ENCODE data around the gene THADA. TPM values are rescaled to one million over a fixed set of nuclear protein-coding genes. Genes with fewer than 3 reads are reported as not detected.

THADA gene
- total RNA-seq, 6 donors from 2014 or later = 23.6 to 57.5 (median 37.3) TPM

- H3K4me1 ChIP-seq = peaks cover 0 to 6% (median 0%) of the 10 kb centered on the region in 4 donors
- peaks cover 0 to 4% (median 0%) of the 10 kb centered on the region in 4 donors for H3K36me3 ChIP-seq
- WGBS, 2 donors = 82 to 84% methylated on average over 5 of the region's 5 CpGs
- DNase-seq (peak in 1 of 2 donors; percentile 41), ATAC-seq (ENCODE audit: low FRiP score in 2 of 2) (no peak)
- H3K27me3 ChIP-seq = no peaks in the 10 kb centered on the region
- TF ChIP-seq CTCF (IDR thresholded peaks at IDR 0.05) = no peak
- no peak for TF ChIP-seq POLR2AphosphoS5 (IDR thresholded peaks at IDR 0.05)
- TF ChIP-seq EP300 (IDR thresholded peaks at IDR 0.05) = no peak
- no peak for TF ChIP-seq POLR2A (IDR thresholded peaks at IDR 0.05)
- no peaks in the 10 kb centered on the region for H3K9me3 ChIP-seq
- peak overlapping the region; percentile 43 to 78 (median 52) for H3K27ac ChIP-seq
- no peak overlapping the region for H3K4me3 ChIP-seq
Measured at GRCh38 chr2:43240766-43241150, 355.1 kb downstream of the THADA start.

- Histone ChIP-seq H3K4me1 (peaks cover 0 to 6% (median 0%) of the 10 kb centered on the region in 4 donors), H3K36me3 (peaks cover 0 to 4% (median 0%) of the 10 kb centered on the region in 4 donors), H3K27me3 (no peaks in the 10 kb centered on the region), H3K9me3 (no peaks in the 10 kb centered on the region), H3K27ac (peak overlapping the region; percentile 43 to 78 (median 52)), H3K4me3 (no peak overlapping the region)
- ATAC-seq (ENCODE audit: low FRiP score in 2 of 2) = peak in 1 of 2 donors; percentile 55
- WGBS, 2 donors = 77 to 82% methylated on average over 13 of the region's 13 CpGs
- TF ChIP-seq CTCF (IDR thresholded peaks at IDR 0.05) (no peak), POLR2A (IDR thresholded peaks at IDR 0.05) (peak in 1 of 4 donors; percentile 38)
- peak in 1 of 2 donors; percentile 52 for DNase-seq
Measured at GRCh38 chr2:43239981-43240765, 355.7 kb downstream of the THADA start.

- Histone ChIP-seq H3K4me1 (peaks cover 0 to 6% (median 0%) of the 10 kb centered on the region in 4 donors), H3K27me3 (no peaks in the 10 kb centered on the region), H3K9me3 (no peaks in the 10 kb centered on the region), H3K4me3 (no peak overlapping the region), H3K36me3 (no peaks in the 10 kb centered on the region), H3K27ac (peak overlapping the region in 2 of 4 donors; percentile 43 to 78)
- no peak for TF ChIP-seq POLR2A (IDR thresholded peaks at IDR 0.05)
- no peak for TF ChIP-seq EP300 (IDR thresholded peaks at IDR 0.05)
- no peak for TF ChIP-seq POLR2AphosphoS5 (IDR thresholded peaks at IDR 0.05)
- no peak for TF ChIP-seq CTCF (IDR thresholded peaks at IDR 0.05)
- ATAC-seq (ENCODE audit: low FRiP score in 2 of 2) = no peak
- 90 to 94% methylated on average over 3 of the region's 3 CpGs for WGBS, 2 donors
- no peak for DNase-seq
Measured at GRCh38 chr2:43238813-43239212, 357.0 kb downstream of the THADA start.

- ATAC-seq (ENCODE audit: low FRiP score in 2 of 2) = no peak
- H3K36me3 ChIP-seq = no peaks in the 10 kb centered on the region
Measured at GRCh38 chr2:43238176-43238575, 357.7 kb downstream of the THADA start.

More at GRCh38 chr2:43238176-43238575, 357.7 kb downstream of the THADA start:
- DNase-seq = no peak
- Histone ChIP-seq H3K4me3 (no peak overlapping the region), H3K9me3 (no peaks in the 10 kb centered on the region), H3K4me1 (peaks cover 0 to 6% (median under 1%) of the 10 kb centered on the region in 4 donors), H3K27me3 (no peaks in the 10 kb centered on the region), H3K27ac (no peak overlapping the region)
- TF ChIP-seq EP300 (IDR thresholded peaks at IDR 0.05) (no peak), CTCF (IDR thresholded peaks at IDR 0.05) (no peak), POLR2AphosphoS5 (IDR thresholded peaks at IDR 0.05) (no peak), POLR2A (IDR thresholded peaks at IDR 0.05) (no peak)

All from upper lobe of left lung (tissue), 6 donors.